Endothelial cell of hepatic sinusoid (primary cell): Measurements from ENCODE around the gene MCM3AP.
"Not testable (repeated sequence)": the region's sequence is repeated elsewhere in the genome, so short reads cannot be mapped to it uniquely, and the experiment has no call there.

Experiments
- in situ Hi-C: cut with HindIII; loops from 2 replicates; pipeline ENCODE4 v1.10.0; 2017; ENCODE audit warnings: low sequenced_read_pairs

MCM3AP gene

DNA sequence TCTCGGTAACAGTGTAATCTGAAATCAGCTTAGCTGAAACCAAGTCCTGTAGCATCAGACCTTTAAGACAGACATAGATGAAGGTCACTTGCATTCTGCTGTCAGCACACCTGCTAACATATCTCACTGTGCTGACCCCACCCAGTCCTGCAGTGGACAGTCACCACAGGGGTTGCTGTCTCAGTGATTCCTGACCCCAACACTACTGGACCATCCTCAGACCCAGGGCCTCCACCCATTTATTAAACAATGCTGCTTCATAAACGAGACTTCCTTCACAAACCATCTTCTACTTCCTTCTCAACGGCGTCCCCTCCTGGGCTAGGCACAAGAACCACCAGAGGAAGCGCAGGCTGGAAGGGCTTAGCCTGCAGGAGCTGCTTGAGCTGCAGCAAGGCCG is 39.1 kb downstream of the MCM3AP start:
- in situ Hi-C loops: no loop called here

DNA sequence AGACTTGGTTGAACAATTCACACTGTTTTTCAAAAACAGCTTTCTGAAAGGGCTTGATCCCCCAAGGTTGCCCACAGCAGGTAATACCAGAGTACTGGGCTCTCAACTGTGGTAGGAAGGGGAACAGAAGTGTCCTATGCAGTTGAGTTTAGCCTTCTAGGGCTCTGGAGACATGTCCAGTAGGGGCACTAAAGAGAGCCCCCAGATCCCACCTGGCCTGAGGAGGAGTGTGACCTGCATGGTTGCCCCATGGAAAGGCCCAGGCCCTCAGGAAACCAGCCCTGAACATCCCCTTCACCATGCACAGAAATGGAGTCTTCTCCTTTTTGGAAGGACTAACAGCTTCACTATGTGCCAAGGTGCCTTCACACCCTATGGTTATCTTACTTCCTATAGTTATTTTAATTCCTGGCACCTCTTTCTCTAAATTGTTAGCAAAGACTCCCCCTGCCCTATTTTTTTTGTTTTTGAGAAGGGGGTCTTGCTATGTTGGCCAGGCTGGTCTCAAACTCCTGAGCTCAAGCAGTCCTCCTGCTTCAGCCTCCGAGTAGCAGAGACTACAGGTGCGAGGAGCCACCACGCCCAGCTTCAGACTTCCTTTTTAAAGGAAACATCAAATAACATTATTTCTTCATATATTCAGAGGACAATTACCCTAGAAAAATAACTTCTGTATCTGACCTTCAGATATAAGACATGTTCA is 40.0 kb downstream of the MCM3AP start:
- in situ Hi-C loops: no loop called here

GRCh38 chr21:46244602-46245001 is 40.8 kb downstream of the MCM3AP start:
- in situ Hi-C loops: no loop called here

- in situ Hi-C loops: no loop called here
Measured at GRCh38 chr21:46243960-46244361, 41.5 kb downstream of the MCM3AP start.

DNA sequence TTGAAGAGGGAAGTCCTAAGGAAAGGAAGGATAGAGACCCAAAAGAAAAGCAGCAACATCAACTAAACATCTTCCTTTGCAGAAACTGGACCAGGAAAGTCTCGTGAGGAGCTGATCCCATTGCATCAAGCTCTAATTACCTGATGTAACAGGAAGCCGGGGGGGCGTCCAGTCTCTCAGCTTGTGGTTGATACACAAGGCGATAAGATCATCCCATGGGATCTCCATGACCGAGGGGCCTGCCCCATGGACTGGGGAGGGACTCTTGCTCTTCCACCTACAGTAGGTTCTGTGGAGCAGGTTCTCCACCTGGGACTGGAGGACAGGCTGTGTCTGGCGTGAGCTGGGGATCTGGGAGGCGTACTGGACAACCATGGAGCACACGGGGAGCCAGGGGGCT is 42.1 kb downstream of the MCM3AP start:
- in situ Hi-C loops: no loop called here

GRCh38 chr21:46241577-46241976 is 43.8 kb downstream of the MCM3AP start:
- in situ Hi-C loops: not testable (repeated sequence)

DNA sequence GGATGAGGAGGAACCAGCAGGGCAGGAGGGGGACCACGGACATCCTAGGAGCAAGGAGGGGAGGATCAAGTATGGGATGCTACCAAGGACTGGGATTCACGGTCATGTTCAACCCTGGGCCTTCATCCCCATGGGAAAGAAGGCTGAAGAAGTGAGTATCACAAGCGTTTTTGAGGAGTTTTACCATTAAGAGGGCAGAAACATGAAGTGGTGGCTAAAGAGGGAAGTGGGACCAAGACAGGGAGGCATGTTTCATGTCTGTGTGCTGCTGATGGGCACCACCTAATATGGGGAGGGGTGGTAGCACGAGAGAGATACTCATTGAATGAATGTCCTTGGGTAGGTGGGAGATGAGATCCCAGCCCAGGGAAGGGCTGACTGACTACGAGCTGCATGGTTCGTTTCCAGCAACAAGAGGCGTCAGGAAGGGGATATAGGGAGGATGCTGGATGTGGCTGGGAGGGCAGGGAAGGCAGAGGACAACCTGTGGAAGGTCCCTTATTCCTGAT is 45.5 kb downstream of the MCM3AP start:
- in situ Hi-C loops: no loop called here

- in situ Hi-C loops: no loop called here
Measured at GRCh38 chr21:46237474-46237873, 47.9 kb downstream of the MCM3AP start.

DNA sequence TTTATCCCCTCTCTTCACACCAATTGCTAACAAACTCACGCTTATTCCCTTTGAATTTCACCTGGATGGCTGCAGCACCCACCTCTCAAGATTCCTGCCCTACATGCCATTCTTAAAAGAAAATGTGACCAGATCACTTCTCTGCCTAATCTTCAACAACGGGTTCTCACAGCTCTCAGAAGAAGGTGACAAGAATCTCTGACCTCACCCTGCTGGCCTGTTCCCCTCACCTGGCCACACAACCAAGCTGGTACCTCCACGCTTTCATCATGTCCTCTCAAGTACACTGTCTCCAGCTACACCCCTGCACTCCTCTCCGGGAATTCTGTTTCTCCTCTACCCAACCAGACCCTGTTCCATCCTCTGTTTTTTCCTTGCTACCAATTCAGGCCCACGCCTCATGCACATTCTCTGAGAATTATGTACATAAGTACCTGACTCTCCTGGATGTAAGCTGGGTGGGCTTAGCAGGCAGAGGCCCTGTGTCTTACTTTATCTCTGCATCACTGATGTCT is 50.9 kb downstream of the MCM3AP start:
- in situ Hi-C loops: no loop called here

DNA sequence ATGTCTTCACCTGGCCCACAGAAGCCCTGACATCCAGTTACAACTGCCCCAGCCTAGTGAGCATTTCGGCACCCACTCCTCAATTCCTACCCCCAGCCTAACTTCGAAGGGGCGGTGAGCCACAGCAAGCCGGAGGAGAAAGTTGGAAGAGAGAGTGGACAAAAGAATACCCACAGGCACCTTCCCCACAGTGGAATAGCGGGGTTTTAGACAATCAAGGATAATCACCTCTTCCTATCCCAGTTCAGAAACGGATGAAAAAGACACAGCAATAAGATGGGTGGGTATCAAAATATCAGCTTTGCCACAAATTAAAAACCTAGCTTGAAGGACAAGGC is 55.5 kb downstream of the MCM3AP start:
- in situ Hi-C loops: no loop called here

GRCh38 chr21:46229133-46229922 is 56.1 kb downstream of the MCM3AP start:
- in situ Hi-C loops: no loop called here

- in situ Hi-C loops: no loop called here
Measured at GRCh38 chr21:46228345-46229051, 56.9 kb downstream of the MCM3AP start, which contains the start of gene LSS. LSS (minus strand) TSS chr21:46228774; CDS start chr21:46228745, 29 bp downstream.

- in situ Hi-C loops: no loop called here
Measured at GRCh38 chr21:46227811-46228344, 57.5 kb downstream of the MCM3AP start.

DNA sequence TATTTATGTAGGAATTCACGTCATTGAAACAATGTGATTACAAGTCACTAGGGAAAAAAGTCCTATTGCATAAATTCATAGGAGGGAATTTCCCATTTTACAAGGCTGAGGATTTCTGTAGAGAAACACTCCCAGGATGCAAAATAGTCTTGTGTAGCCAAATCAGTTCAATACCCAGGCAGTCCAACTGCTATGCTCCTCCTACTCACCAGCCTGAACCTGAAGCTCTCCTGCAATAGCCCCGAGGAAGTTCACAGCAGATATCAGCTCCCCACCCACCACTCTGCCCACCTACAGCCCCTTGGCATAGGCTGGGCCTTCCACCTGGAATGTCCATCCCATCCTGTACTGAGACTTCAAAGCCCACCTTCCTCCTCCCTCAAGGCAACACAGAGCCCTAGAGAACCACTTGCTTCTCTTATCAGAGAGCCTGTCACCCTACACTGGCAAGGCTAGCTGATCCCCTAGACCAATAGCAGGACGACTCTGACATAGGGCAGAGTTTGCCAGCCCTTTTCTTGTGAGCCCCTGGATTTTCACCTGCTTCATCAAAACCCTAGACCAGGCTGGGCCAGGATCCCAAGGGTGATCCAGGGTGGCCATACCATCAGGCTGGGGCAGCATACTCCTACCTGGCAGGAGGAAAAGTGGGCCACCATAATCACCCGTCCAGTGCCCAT is 58.4 kb downstream of the MCM3AP start:
- in situ Hi-C loops: no loop called here

GRCh38 chr21:46226146-46226545 is 59.3 kb downstream of the MCM3AP start:
- in situ Hi-C loops: no loop called here

DNA sequence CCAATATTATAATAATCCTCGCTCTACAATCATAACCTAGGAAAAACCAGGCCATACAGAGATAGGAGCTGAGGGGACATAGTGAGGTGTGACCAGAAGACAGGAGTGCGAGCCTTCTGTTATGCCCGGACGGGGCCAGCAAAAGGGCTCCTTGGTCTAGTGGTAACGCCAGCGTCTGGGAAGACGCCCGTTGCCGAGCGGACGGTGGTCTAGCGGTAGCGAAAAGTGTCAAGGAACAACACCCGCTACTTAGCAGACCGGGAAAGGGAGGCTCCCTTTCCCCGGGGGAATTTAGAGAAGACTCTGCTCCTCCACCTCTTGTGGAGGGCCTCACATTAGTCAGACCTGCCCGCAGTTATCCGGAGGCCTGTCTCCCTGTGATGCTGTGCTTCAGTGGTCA is 61.8 kb downstream of the MCM3AP start:
- in situ Hi-C loops: not testable (repeated sequence)

DNA sequence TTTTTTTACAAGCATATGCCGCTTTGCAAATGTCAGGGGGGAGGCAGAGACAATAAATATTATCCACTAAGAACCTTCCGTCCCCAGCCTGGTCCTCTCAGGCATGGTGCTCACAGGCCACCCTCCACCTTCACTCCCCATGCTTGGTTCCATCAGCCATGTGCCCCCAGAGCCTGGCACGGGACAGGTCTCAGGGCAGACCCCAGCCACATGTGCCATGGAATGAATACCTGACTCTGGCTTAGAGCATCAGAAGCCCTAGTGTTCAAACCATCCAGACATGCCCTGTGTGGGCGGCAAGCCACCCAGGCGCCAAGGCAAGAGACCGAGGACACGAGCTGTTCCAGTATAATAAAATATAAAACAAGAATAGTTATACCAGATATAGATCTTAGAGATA is 62.2 kb downstream of the MCM3AP start:
- in situ Hi-C loops: no loop called here

- in situ Hi-C loops: no loop called here
Measured at GRCh38 chr21:46222436-46223116, 62.8 kb downstream of the MCM3AP start.

DNA sequence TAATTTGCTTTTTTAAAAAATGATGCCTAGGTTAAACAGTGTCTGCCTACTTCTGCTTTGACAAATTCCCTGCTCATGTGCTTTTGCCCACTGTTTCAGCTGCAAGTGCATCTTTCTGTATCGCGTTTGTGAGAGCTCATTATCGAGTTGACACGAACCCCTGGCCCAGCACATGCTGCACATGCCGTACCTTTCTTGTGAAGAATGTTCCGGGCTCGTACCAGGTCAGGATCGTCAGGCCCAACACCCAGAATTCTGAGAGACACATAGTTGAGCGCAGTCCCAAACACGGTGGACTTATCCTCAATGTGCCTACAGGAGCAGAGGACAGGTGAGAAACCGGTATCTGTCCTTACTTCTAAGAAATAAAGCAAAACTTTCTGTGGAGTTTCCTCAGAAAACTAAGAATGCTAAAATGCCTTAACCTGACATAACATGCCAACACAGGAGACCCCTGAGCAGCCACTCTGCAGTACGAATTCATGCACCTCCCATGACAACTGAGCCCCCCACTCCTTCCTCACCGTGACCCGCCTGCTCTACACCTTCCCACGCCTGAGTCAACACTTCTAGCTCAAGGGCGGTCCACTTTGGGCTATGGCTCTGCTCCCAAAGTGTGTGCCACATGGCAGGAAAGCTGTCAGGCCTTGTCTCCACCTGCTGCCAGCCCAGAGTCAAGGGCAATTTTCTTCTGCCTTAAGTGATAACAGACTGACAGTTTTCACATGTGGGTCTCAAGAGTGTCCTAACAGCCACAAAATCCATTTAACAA is 63.6 kb downstream of the MCM3AP start:
- in situ Hi-C loops: no loop called here
